Mucosa of stomach (tissue), 1 donor: Measurements from ENCODE around the gene PTPN13.

Source experiments
- H3K27me3 ChIP-seq: one replicate; pipeline ENCODE4 v1.7.0; 2013; ENCODE audit warnings: mild to moderate bottlenecking, low read length; ENCODE audit not compliant: control insufficient read depth, insufficient read depth
- H3K36me3 ChIP-seq: one replicate; pipeline ENCODE4 v1.7.0; 2013; ENCODE audit warnings: low read length; ENCODE audit not compliant: control insufficient read depth, insufficient read depth
- H3K4me1 ChIP-seq: one replicate; pipeline ENCODE4 v1.7.0; 2013; ENCODE audit warnings: mild to moderate bottlenecking, low read length; ENCODE audit not compliant: control insufficient read depth, insufficient read depth
- H3K4me3 ChIP-seq: one replicate; pipeline ENCODE4 v1.7.0; 2013; ENCODE audit warnings: low read length
- H3K9ac ChIP-seq: one replicate; pipeline ENCODE4 v1.7.0; 2013; ENCODE audit warnings: mild to moderate bottlenecking, low read length, moderate library complexity
- H3K9me3 ChIP-seq: one replicate; pipeline ENCODE4 v1.7.0; 2013; ENCODE audit warnings: mild to moderate bottlenecking, low read length, moderate library complexity; ENCODE audit not compliant: control insufficient read depth
- donor health status: Pancreatic carcinoma.

PTPN13 gene

DNA sequence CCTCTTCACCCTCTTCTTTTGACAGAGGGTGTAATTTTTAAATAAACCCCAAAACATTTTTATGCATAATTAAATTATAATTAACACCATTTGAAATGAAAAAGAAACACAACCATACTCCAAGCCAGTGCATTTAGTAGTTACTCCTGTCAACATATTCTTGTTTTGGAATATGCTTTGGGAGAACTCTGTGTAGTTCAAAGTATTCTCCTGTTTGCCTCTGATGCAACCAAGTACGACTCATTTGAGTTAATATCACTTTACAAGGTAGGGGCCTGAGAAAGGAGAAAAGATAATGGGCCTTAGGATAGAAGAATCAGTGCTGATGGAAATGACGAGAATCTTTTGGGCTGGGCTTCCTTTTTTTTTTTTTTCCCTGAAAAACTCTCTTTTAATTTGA is 2.7 kb downstream of the PTPN13 start:
- no peaks in the 10 kb centered on the region for H3K9me3 ChIP-seq
- no peak overlapping the region for H3K9ac ChIP-seq
- H3K36me3 ChIP-seq: no peaks in the 10 kb centered on the region
- H3K4me3 ChIP-seq: no peak overlapping the region
- peaks cover 11% of the 10 kb centered on the region for H3K27me3 ChIP-seq
- H3K4me1 ChIP-seq: peaks cover 9% of the 10 kb centered on the region

DNA sequence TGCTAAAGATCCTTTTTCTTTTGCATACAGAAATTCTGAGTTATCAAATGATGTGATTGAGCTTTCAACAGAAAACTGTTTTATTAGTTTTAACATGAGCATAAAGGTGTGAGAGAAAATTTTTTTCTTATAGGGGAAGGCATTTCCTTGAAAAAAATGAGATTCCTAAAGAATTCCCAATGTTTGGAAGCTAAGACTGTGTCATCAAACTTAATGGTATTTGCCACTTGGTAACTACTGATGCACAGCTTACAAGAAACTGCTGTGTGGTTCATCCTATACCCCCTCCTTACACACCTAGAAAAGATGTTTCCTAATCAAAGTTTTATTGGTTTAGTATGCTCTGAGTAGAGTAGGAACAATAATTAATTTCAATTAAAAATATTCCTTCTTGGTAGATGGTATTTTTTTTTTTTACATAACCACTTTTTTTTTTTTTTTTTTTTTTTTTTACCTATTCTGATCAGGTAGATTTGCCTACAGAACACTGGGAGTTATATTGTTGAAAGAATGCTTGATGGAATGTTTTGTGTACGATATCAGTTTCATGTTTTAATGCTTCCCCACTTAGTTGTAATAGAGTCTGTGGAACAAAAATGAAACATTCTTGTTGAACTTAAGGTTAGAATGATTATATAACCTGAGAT is 6.0 kb downstream of the PTPN13 start:
- Histone ChIP-seq H3K9me3 (no peaks in the 10 kb centered on the region), H3K4me1 (peaks cover 4% of the 10 kb centered on the region), H3K27me3 (peaks cover 4% of the 10 kb centered on the region), H3K9ac (no peak overlapping the region), H3K36me3 (no peaks in the 10 kb centered on the region), H3K4me3 (no peak overlapping the region)

DNA sequence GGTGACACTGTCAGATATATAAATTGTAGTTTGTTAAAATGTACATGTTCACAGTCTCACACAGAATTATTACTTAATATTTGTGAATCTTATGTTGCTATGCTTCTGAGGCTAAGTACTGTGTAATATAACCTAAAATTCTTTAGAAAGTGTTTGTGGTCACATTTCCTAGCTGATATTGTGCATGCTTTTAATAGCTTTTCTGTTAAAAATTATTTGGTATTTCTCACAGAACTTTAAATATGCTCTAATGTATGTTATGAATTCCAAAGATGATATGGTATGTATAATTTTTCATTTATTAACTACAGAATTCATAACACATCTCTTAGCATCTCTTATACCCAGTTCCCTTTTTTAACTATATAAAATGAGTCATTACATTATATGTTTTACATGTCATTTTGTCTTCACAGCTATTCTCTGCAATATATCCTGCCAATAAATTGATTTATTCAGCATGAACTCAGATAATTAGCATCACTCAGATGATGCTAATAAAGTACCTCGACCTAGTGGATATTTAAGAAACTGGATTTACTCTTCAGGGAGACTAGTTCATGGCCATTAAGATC is 9.3 kb downstream of the PTPN13 start:
- Histone ChIP-seq H3K36me3 (no peaks in the 10 kb centered on the region), H3K4me3 (no peak overlapping the region), H3K9me3 (no peaks in the 10 kb centered on the region), H3K27me3 (no peaks in the 10 kb centered on the region), H3K9ac (no peak overlapping the region), H3K4me1 (no peaks in the 10 kb centered on the region)

DNA sequence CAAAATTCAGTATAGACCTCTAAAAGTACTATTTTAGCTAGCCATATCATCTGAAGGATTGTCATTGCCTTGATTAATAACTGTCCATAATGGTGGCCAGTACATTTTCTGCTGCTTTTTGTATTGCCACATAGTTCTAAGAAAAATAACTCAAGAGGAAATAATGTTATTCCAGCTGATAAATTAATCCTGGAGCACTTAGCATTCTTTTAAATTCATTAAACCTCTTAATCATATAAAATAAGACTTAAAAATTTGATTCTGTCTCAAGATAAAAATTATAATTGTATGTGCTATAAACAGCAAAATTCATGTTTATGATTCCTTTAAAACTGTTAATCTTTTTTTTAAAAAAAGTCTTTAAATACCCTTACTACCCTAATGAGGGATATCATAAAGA is 12.7 kb downstream of the PTPN13 start:
- H3K4me1 ChIP-seq: no peaks in the 10 kb centered on the region
- no peak overlapping the region for H3K9ac ChIP-seq
- no peaks in the 10 kb centered on the region for H3K9me3 ChIP-seq
- no peaks in the 10 kb centered on the region for H3K27me3 ChIP-seq
- no peak overlapping the region for H3K4me3 ChIP-seq
- no peaks in the 10 kb centered on the region for H3K36me3 ChIP-seq

DNA sequence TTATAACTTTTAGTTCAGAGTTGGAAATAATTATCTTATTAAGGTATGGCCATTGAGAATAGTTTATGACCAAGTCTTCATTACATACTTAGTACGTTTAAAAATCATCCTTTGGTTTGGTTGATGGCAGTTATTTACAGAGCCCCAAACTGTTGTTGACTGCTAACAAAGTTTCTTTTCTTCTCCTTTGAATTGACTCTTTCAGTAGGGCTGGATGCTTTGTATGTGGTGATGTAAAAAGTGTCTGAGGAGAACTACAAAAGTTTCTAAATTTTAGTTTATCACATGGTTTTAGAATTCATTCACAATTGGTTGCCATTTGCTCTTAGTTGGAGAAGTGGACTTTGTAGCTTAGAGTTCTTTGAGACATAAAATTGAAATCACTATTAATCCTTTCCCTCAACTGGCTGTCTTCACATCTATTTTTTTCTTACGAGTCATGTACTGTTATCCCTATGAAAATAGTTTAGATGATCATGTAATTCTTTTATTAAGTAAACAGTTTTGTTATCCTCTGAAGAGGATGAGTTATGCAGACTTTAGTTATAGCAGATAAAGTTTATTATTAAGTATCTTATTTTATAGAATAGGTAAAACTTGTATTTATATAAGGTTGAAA is 14.8 kb downstream of the PTPN13 start:
- Histone ChIP-seq H3K4me3 (no peak overlapping the region), H3K27me3 (no peaks in the 10 kb centered on the region), H3K4me1 (no peaks in the 10 kb centered on the region), H3K9me3 (no peaks in the 10 kb centered on the region), H3K9ac (no peak overlapping the region), H3K36me3 (no peaks in the 10 kb centered on the region)

DNA sequence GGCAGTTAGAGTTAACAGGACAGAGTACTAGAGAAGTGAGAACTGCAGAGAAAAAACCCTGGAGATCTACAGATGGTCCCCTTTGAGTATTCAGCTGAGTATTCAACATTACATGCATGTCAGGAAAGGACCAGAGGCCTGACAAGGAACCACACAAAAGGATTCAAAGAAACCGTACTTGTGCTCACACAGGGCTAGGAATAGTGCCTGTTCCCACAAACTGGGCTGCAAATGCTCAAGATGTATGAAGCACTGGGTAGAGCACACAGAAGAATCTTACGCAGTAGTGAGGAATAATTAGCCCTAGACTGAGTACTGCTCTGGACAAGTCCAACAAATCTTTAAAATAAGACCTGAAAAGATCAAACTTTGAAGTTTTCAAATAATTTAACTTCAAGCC is 17.6 kb downstream of the PTPN13 start:
- Histone ChIP-seq H3K36me3 (no peaks in the 10 kb centered on the region), H3K27me3 (no peaks in the 10 kb centered on the region), H3K9ac (no peak overlapping the region), H3K9me3 (no peaks in the 10 kb centered on the region), H3K4me1 (no peaks in the 10 kb centered on the region), H3K4me3 (no peak overlapping the region)

DNA sequence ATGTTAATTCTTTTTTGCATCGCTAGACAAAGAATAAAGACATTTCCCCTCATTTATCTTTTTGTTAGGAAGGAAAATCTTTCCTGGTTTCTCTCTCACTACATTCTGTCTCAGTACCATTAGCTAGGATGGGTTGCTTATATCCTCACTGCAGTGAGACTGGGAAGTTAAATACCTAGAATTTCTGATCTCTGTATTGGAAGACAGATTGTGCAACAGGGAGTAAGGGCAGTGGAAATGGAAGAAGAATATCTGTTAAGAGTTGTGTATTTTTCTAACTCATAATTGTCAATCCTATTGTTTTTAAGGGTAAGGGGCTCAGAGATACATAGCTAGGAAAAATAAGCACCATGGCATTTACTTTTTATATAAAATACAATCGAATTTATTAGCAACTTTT is 19.6 kb downstream of the PTPN13 start:
- no peaks in the 10 kb centered on the region for H3K9me3 ChIP-seq
- no peaks in the 10 kb centered on the region for H3K36me3 ChIP-seq
- H3K27me3 ChIP-seq: no peaks in the 10 kb centered on the region
- no peak overlapping the region for H3K4me3 ChIP-seq
- no peak overlapping the region for H3K9ac ChIP-seq
- H3K4me1 ChIP-seq: no peaks in the 10 kb centered on the region

DNA sequence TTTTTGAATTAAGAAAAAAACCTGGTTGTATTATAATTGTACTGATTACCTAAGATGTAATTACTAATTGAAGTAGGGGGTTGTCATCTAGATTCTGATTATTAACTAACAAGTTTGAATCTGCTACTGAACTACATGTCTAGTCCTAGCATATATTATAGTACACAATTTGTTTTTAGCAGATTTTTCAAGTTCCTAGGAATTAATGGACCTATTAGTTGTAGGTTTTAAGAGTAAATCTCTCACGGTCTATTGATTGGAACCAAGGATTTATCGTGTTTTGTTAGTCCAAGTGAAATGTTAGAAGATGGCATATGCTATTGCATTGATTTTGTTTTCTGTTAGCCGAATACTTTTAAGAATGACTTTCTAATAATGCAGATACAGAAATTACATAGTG is 20.8 kb downstream of the PTPN13 start:
- Histone ChIP-seq H3K27me3 (no peaks in the 10 kb centered on the region), H3K9me3 (no peaks in the 10 kb centered on the region), H3K4me3 (no peak overlapping the region), H3K9ac (no peak overlapping the region), H3K36me3 (no peaks in the 10 kb centered on the region), H3K4me1 (no peaks in the 10 kb centered on the region)

DNA sequence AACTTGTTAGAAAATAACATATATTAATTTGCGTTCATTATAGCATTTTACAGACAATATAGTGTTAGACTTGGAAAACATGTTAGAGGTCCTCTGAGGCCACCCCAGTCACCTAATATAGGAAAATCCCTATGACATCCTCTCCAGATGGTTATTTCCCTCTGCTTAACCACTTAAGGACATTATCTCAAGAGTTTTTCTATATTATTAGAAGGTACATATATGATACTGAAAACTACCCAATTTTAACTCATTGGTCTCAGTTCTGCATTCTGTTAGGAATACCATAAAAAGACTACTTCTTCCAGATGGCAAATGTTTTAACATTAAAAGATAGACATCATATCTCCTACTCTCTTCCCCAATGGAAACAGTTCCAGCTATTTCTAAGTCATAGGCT is 21.4 kb downstream of the PTPN13 start:
- no peak overlapping the region for H3K4me3 ChIP-seq
- H3K36me3 ChIP-seq: no peaks in the 10 kb centered on the region

DNA sequence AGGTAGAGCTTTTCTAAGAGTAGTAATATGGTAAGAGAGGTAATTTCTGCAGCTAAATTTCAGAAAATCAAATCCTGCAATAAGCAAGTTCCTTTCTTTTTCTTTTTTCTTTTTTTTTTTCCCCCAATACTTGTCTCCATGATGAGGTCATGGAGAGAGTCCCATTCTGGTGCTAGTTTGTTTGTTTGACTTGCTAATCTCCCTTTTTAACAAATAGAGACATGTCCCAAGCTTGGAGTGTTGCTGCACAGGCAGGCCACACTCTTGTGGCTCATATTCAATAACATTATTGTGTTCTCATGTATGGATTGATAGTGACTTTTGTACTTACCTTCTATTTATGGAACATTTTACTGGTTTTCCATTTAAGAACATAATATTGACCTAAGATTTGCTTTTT is 25.5 kb downstream of the PTPN13 start:
- no peaks in the 10 kb centered on the region for H3K36me3 ChIP-seq
- no peaks in the 10 kb centered on the region for H3K9me3 ChIP-seq
- no peak overlapping the region for H3K9ac ChIP-seq
- H3K27me3 ChIP-seq: no peaks in the 10 kb centered on the region
- no peak overlapping the region for H3K4me3 ChIP-seq
- no peaks in the 10 kb centered on the region for H3K4me1 ChIP-seq

More for the DNA sequence above, 21.4 kb downstream of the PTPN13 start:
- no peaks in the 10 kb centered on the region for H3K9me3 ChIP-seq
- no peaks in the 10 kb centered on the region for H3K27me3 ChIP-seq
- no peaks in the 10 kb centered on the region for H3K4me1 ChIP-seq
- H3K9ac ChIP-seq: no peak overlapping the region

DNA sequence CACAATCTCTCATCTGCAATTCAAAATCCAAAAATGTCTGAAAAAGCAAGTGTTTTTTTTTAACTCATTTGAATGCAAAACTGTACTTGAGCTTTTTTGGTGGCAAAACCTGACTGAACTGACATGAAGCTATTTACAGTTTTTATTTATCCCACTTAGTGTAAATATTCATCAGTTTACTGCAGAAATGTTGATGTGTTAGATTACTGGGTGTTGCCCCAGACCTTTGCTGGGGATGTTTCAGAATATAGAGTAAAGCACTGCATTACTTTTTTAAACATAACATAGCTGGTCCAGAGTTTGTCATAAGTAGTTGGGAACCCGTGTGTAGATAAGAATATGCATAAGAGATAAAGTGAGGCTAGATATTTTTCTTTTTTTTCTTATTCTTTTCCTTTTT is 27.3 kb downstream of the PTPN13 start:
- no peaks in the 10 kb centered on the region for H3K27me3 ChIP-seq
- no peaks in the 10 kb centered on the region for H3K4me1 ChIP-seq
- H3K4me3 ChIP-seq: no peak overlapping the region
- H3K36me3 ChIP-seq: no peaks in the 10 kb centered on the region
- H3K9ac ChIP-seq: no peak overlapping the region
- no peaks in the 10 kb centered on the region for H3K9me3 ChIP-seq

DNA sequence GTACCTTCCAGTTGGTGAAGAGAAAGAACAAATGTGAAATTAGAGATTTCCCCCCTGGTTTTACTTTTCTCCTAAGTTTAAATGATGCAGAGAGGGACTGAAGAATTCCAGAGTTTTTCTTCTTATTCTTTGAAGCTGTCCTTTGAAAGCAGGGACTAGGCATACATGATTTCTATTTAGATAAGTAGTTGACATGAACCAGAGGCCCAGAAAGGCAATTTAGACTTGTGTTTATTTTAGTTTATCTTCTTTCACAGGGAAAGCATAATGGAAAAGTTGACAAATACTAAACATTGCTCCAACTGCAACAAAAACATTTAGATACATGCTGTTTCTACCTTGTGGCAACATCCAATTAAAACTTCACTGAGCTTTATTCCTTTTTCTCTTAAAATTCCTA is 32.0 kb downstream of the PTPN13 start:
- H3K27me3 ChIP-seq: no peaks in the 10 kb centered on the region
- no peaks in the 10 kb centered on the region for H3K9me3 ChIP-seq
- no peak overlapping the region for H3K9ac ChIP-seq
- H3K4me3 ChIP-seq: no peak overlapping the region
- no peaks in the 10 kb centered on the region for H3K36me3 ChIP-seq
- no peaks in the 10 kb centered on the region for H3K4me1 ChIP-seq
